H1 (cell line): ENCODE data around the gene PRMT9. TPM values are rescaled to one million over a fixed set of nuclear protein-coding genes. Genes with fewer than 3 reads are reported as not detected.

Experiments used
- CTCF ChIA-PET: fragments of 300-600 bp; sonication (Branson Sonifier 250); formaldehyde crosslinking; loops from one replicate; lab custom pipeline; 2021; ENCODE audit not compliant: partially characterized antibody; lab: Charles Lee
- POLR2A ChIA-PET: fragments of 300-600 bp; sonication (Branson Sonifier 250); formaldehyde crosslinking; loops from one replicate; lab custom pipeline; 2021; ENCODE audit warnings: inconsistent platforms; ENCODE audit not compliant: partially characterized antibody; lab: Charles Lee
- DNase-seq, 2 experiments: peaks; one replicate each; pipeline versions ENCODE4 v3.0.0 to v3.0.0-alpha.2; 2010 to 2022; ENCODE audit warnings: low spot score in 2 of 2, low read depth in 1 of 2, mixed read lengths in 1 of 2
- FAIRE-seq: peaks from 2 replicates; lab custom pipeline; 2011; peaks lifted over from hg19 to GRCh38; lab: Jason Lieb, UNC
- H2AFZ ChIP-seq: 2 replicates; pipeline ENCODE4 v1.8.1; 2012; ENCODE audit warnings: low read length, inconsistent platforms
- H2AK5ac ChIP-seq: 2 replicates; pipeline ENCODE4 v1.6.1; 2013; ENCODE audit warnings: low read depth, low read length
- H2BK120ac ChIP-seq: replicated peaks from 2 replicates; pipeline ENCODE3; 2013; ENCODE audit warnings: low read depth, low read length, inconsistent platforms
- H2BK12ac ChIP-seq: 2 replicates; pipeline ENCODE4 v1.6.1; 2013; ENCODE audit warnings: low read depth, low read length
- H2BK15ac ChIP-seq: 2 replicates; pipeline ENCODE4 v1.6.1; 2013; ENCODE audit warnings: low read length
- H2BK20ac ChIP-seq: 2 replicates; pipeline ENCODE4 v1.6.1; 2013; ENCODE audit warnings: low read length
- H2BK5ac ChIP-seq: 2 replicates; pipeline ENCODE4 v1.6.1; 2013; ENCODE audit warnings: low read depth, low read length
- H3K14ac ChIP-seq: 2 replicates; pipeline ENCODE4 v1.6.1; 2013; ENCODE audit warnings: inconsistent platforms; ENCODE audit not compliant: insufficient read length
- H3K18ac ChIP-seq: 2 replicates; pipeline ENCODE4 v1.6.1; 2013; ENCODE audit warnings: low read length; ENCODE audit errors: extremely low read depth
- H3K23ac ChIP-seq: 2 replicates; pipeline ENCODE4 v1.6.1; 2013; ENCODE audit warnings: inconsistent platforms; ENCODE audit not compliant: insufficient read length
- H3K23me2 ChIP-seq: 2 replicates; pipeline ENCODE4 v1.6.1; 2013; ENCODE audit warnings: low read depth, low read length
- H3K27ac ChIP-seq: 2 replicates; pipeline ENCODE4 v1.6.1; 2011; ENCODE audit warnings: low read depth, low read length, inconsistent platforms
- H3K27me3 ChIP-seq, 4 experiments: replicated peaks in 1 of 4; 1 replicate in 1 of 4; 2 replicates in 3 of 4; pipeline versions ENCODE4 v1.6.1 to v1.8.1; 2011 to 2013; ENCODE audit warnings: low read length in 3 of 4, mild to moderate bottlenecking in 3 of 4, inconsistent platforms in 2 of 4, mixed read lengths in 2 of 4, moderate library complexity in 1 of 4; ENCODE audit not compliant: control insufficient read depth in 3 of 4, insufficient read depth in 3 of 4; ENCODE audit errors: extremely low read depth in 1 of 4
- H3K36me3 ChIP-seq, 4 experiments: 2 replicates each; pipeline versions ENCODE4 v1.6.1 to v1.8.1; 2011 to 2013; ENCODE audit warnings: mild to moderate bottlenecking in 4 of 4, low read length in 3 of 4, moderate library complexity in 2 of 4, control low read depth in 1 of 4, inconsistent platforms in 1 of 4; ENCODE audit not compliant: insufficient read depth in 4 of 4, control insufficient read depth in 2 of 4
- H3K4ac ChIP-seq: replicated peaks from 2 replicates; pipeline ENCODE3; 2013; ENCODE audit warnings: low read length, low read depth, mixed read lengths, inconsistent platforms; ENCODE audit not compliant: insufficient read length
- H3K4me1 ChIP-seq, 4 experiments: replicated peaks in 1 of 4; 1 replicate in 1 of 4; 2 replicates in 3 of 4; pipeline versions ENCODE4 v1.6.1 to v1.8.1; 2011 to 2013; ENCODE audit warnings: low read length in 3 of 4, inconsistent platforms in 2 of 4, mixed read lengths in 1 of 4; ENCODE audit not compliant: insufficient read depth in 4 of 4, control insufficient read depth in 3 of 4
- H3K4me2 ChIP-seq, 2 experiments: 2 replicates each; pipeline versions ENCODE4 v1.6.1 to v1.8.1; 2011 to 2013; ENCODE audit warnings: low read depth in 2 of 2, low read length in 2 of 2, control low read depth in 1 of 2, inconsistent platforms in 1 of 2, mild to moderate bottlenecking in 1 of 2; ENCODE audit not compliant: insufficient read depth in 1 of 2
- H3K4me3 ChIP-seq, 4 experiments: fragments of 200-600, 300-600 bp in 1 of 4; sonication (generic), shearing (Covaris generic), sonication (Bioruptor Twin) in 1 of 4; 2 replicates each; pipeline versions ENCODE4 v1.5.1 to v1.8.1; 2011 to 2016; ENCODE audit warnings: low read length in 4 of 4, low read depth in 3 of 4, control low read depth in 2 of 4, inconsistent platforms in 2 of 4, mild to moderate bottlenecking in 2 of 4, mixed read lengths in 1 of 4, moderate library complexity in 1 of 4; ENCODE audit not compliant: insufficient read depth in 2 of 4; ENCODE audit errors: extremely low read depth in 1 of 4
- H3K56ac ChIP-seq: replicated peaks from 2 replicates; pipeline ENCODE3; 2013; ENCODE audit warnings: low read depth, mild to moderate bottlenecking, mixed read lengths, low read length, inconsistent platforms; ENCODE audit not compliant: insufficient read length
- H3K79me1 ChIP-seq: 2 replicates; pipeline ENCODE4 v1.6.1; 2013; ENCODE audit warnings: low read depth, low read length, control low read depth
- H3K79me2 ChIP-seq, 2 experiments: 2 replicates each; pipeline versions ENCODE4 v1.6.1 to v1.8.1; 2012 to 2013; ENCODE audit warnings: low read length in 2 of 2, mild to moderate bottlenecking in 2 of 2, inconsistent platforms in 1 of 2; ENCODE audit not compliant: insufficient read depth in 2 of 2, control insufficient read depth in 1 of 2
- H3K9ac ChIP-seq, 4 experiments: replicated peaks in 1 of 4; 1 replicate in 1 of 4; 2 replicates in 3 of 4; pipeline versions ENCODE4 v1.6.1 to v1.8.1; 2011 to 2013; ENCODE audit warnings: low read depth in 3 of 4, low read length in 3 of 4, control low read depth in 2 of 4, mild to moderate bottlenecking in 2 of 4, moderate library complexity in 2 of 4, inconsistent platforms in 1 of 4; ENCODE audit errors: extremely low read depth in 1 of 4
- H3K9me3 ChIP-seq, 2 experiments: 2 replicates each; pipeline versions ENCODE4 v1.6.1 to v1.8.1; 2012 to 2013; ENCODE audit warnings: mild to moderate bottlenecking in 2 of 2, moderate library complexity in 2 of 2, control low read depth in 1 of 2, inconsistent platforms in 1 of 2, low read depth in 1 of 2, low read length in 1 of 2, mixed read lengths in 1 of 2; ENCODE audit not compliant: insufficient read depth in 2 of 2
- H4K20me1 ChIP-seq, 2 experiments: replicated peaks in 1 of 2; 2 replicates each; pipeline versions ENCODE3 to v1.8.1; 2011 to 2013; ENCODE audit warnings: inconsistent platforms in 2 of 2, low read length in 2 of 2, mild to moderate bottlenecking in 1 of 2; ENCODE audit not compliant: insufficient read depth in 2 of 2, control insufficient read depth in 1 of 2
- H4K5ac ChIP-seq: 2 replicates; pipeline ENCODE4 v1.6.1; 2013; ENCODE audit warnings: low read length, low read depth, mixed read lengths, inconsistent platforms; ENCODE audit not compliant: insufficient read length
- H4K8ac ChIP-seq: 2 replicates; pipeline ENCODE4 v1.8.0; 2013; ENCODE audit warnings: mild to moderate bottlenecking, moderate library complexity, low read length, inconsistent platforms; ENCODE audit not compliant: insufficient read depth; ENCODE audit errors: extremely low read depth
- H4K91ac ChIP-seq: replicated peaks from 2 replicates; pipeline ENCODE3; 2013; ENCODE audit warnings: low read length, mixed read lengths, inconsistent platforms; ENCODE audit not compliant: insufficient read length
- ASH2L ChIP-seq: fragments of 200-600, 300-600 bp; sonication (generic); IDR thresholded peaks from one replicate; pipeline ENCODE4 v1.7.1; 2017; ENCODE audit warnings: low read length
- CHD2 ChIP-seq: IDR thresholded peaks from 2 replicates; pipeline ENCODE4 v1.6.1; 2012; ENCODE audit warnings: low read length, improper control_type of control experiment
- RNF2 ChIP-seq: fragments of 200-900, 300-1000 bp; sonication (generic); IDR thresholded peaks from 2 replicates; pipeline ENCODE4 v1.7.1; 2016; ENCODE audit warnings: borderline replicate concordance, low read depth, mild to moderate bottlenecking, antibody characterized with exemption, low read length; ENCODE audit not compliant: poor library complexity, severe bottlenecking; ENCODE audit errors: missing control alignments
- SIRT6 ChIP-seq: IDR thresholded peaks from one replicate; pipeline ENCODE4 v1.7.1; 2012; ENCODE audit warnings: low read length, inconsistent platforms
- TCF12 ChIP-seq: IDR thresholded peaks from 2 replicates; pipeline ENCODE4 v1.6.1; 2011; ENCODE audit warnings: low read depth, mild to moderate bottlenecking, low read length
- polyA plus RNA-seq, 7 experiments: library from polyadenylated mRNA; depleted of rRNA in 3 of 7; stranded (reverse) in 5 of 7; unstranded in 2 of 7; fragments of >200 nt in 5 of 7; fragments of 200-250 nt in 2 of 7; gene quantifications; 1 replicate in 5 of 7; 2 replicates in 1 of 7; 4 replicates in 1 of 7; pipeline versions ENCODE4 v1.2.1 to v1.2.3, GENCODE V29; 2011 to 2013; ENCODE audit warnings: missing spikeins in 2 of 7, mixed read lengths in 2 of 7
- total RNA-seq: library from RNA; stranded (reverse); fragmentation: NEBNext Ultra II Directional; extraction: Animal tissue kit (Norgen Biotek cat#: 25700); gene quantifications from 2 replicates; pipeline ENCODE4 v1.2.1, GENCODE V29; 2021

The PRMT9 gene
- total and polyA plus RNA-seq, 2 of the 8 experiments (the other 6 are each of a cell fraction or from before 2014, with no cell fraction given): 3.8 to 9.6 TPM

GRCh38 chr4:147639388-147639787 lies 44.6 kb downstream of the PRMT9 start:
- FAIRE-seq (no peak), DNase-seq (no peak)
- H4K20me1 ChIP-seq: no peaks in the 10 kb centered on the region
- no peak overlapping the region for H4K91ac ChIP-seq
- no peak overlapping the region for H3K4ac ChIP-seq
- H4K8ac ChIP-seq: no peak overlapping the region
- no peaks in the 10 kb centered on the region; a peak in 2 of 4 replicates for H3K79me2 ChIP-seq
- no peaks in the 10 kb centered on the region for H3K9me3 ChIP-seq
- H3K14ac ChIP-seq: no peak overlapping the region
- CTCF ChIA-PET: interaction anchor here (1.0 to 3.7 kb wide), 4 partner anchors 27 to 227 kb away, joined by 3 to 20 read pairs (median 3); no protein-coding TSS in a partner anchor
- no peak overlapping the region for H3K4me3 ChIP-seq
- H3K4me1 ChIP-seq: peaks cover 0 to 11% (median 0%) of the 10 kb centered on the region in 4 experiments; a peak in 1 of 7 replicates
- H3K4me2 ChIP-seq: no peak overlapping the region
- no peaks in the 10 kb centered on the region for H3K23me2 ChIP-seq
- H2AFZ ChIP-seq: no peak overlapping the region
- no peak overlapping the region for H2BK15ac ChIP-seq
- no peak overlapping the region for H3K56ac ChIP-seq
- no peak overlapping the region for H2BK12ac ChIP-seq
- no peak overlapping the region for H2BK5ac ChIP-seq
- H3K36me3 ChIP-seq: peaks cover 2 to 26% (median 8%) of the 10 kb centered on the region in 4 experiments; a peak in 4 of 8 replicates
- no peaks in the 10 kb centered on the region for H3K79me1 ChIP-seq
- H3K18ac ChIP-seq: no peak overlapping the region
- no peak overlapping the region for H4K5ac ChIP-seq
- H2BK120ac ChIP-seq: no peak overlapping the region
- POLR2A ChIA-PET: interaction anchor here (1.0 to 2.9 kb wide), 3 partner anchors 13 to 93 kb away, joined by 3 to 8 read pairs (median 4); partner anchors contain the start of gene ARHGAP10
- H3K27me3 ChIP-seq: no peaks in the 10 kb centered on the region
- no peak overlapping the region for H2AK5ac ChIP-seq
- no peak overlapping the region for H3K9ac ChIP-seq
- H2BK20ac ChIP-seq: no peak overlapping the region
- H3K27ac ChIP-seq: no peak overlapping the region
- no peak for TF ChIP-seq RNF2
- TF ChIP-seq TCF12: no peak
- no peak for TF ChIP-seq ASH2L
- TF ChIP-seq SIRT6: no peak
- no peak for TF ChIP-seq CHD2
- no peak overlapping the region for H3K23ac ChIP-seq
